ENCODE measurements around the gene ASS1.

Gene ASS1

GRCh38 chr9:130454812-130455325 lies 10.1 kb downstream of the ASS1 start (continued):
- TF ChIP-seq ZNF280C (tag by site-specific recombination; IDR thresholded peaks at IDR 0.05): 0 out of 2 replicates have a peak, but pooled peaks have one; percentile 10
- TF ChIP-seq BCL11A (tag by site-specific recombination; IDR thresholded peaks at IDR 0.05; ENCODE audit: low read depth): no peak
- TF ChIP-seq ZNF112 (tag by site-specific recombination; IDR thresholded peaks at IDR 0.05): no peak
- TF ChIP-seq ZBTB20 (tag by site-specific recombination; IDR thresholded peaks at IDR 0.05): peak; percentile 38; the same call in 1 of the 2 replicates
- no peak for TF ChIP-seq ZBTB48 (tag by site-specific recombination; IDR thresholded peaks at IDR 0.05)
- no peak for TF ChIP-seq REPIN1 (tag by site-specific recombination; IDR thresholded peaks at IDR 0.05; ENCODE audit: low read depth)
- 0 out of 2 replicates have a peak, but pooled peaks have one; percentile 27 for TF ChIP-seq ZNF571 (tag by site-specific recombination; IDR thresholded peaks at IDR 0.05)
- TF ChIP-seq ZBTB11 (tag by site-specific recombination; conservative IDR thresholded peaks at IDR 0.05; ENCODE audit: low read depth): no peak
- TF ChIP-seq ZNF600 (tag by site-specific recombination; IDR thresholded peaks at IDR 0.05): no peak
- TF ChIP-seq ZNF777 (tag by site-specific recombination; IDR thresholded peaks at IDR 0.05; ENCODE audit: borderline replicate concordance): no peak
- no peak for TF ChIP-seq ZNF121 (tag by site-specific recombination; IDR thresholded peaks at IDR 0.05)
- TF ChIP-seq ZNF561 (tag by site-specific recombination; IDR thresholded peaks at IDR 0.05; ENCODE audit: borderline replicate concordance): no peak
- TF ChIP-seq ZNF146 (tag by site-specific recombination; IDR thresholded peaks at IDR 0.05): no peak
- no peak for TF ChIP-seq ZNF747 (tag by site-specific recombination; IDR thresholded peaks at IDR 0.05)
- no peak for TF ChIP-seq ZNF792 (tag by site-specific recombination; IDR thresholded peaks at IDR 0.05)
- no peak for TF ChIP-seq YY1 (tag by site-specific recombination; IDR thresholded peaks at IDR 0.05)
- TF ChIP-seq ZNF658 (tag by site-specific recombination; IDR thresholded peaks at IDR 0.05): 0 out of 2 replicates have a peak, but pooled peaks have one; percentile 21
- no peak for TF ChIP-seq SCRT1 (tag by site-specific recombination; IDR thresholded peaks at IDR 0.05; ENCODE audit: borderline replicate concordance)
- TF ChIP-seq ZNF138 (tag by site-specific recombination; IDR thresholded peaks at IDR 0.05; ENCODE audit: borderline replicate concordance): no peak
- TF ChIP-seq ZNF391 (tag by site-specific recombination; IDR thresholded peaks at IDR 0.05; ENCODE audit: borderline replicate concordance, low read depth): no peak
- TF ChIP-seq ZNF223 (tag by site-specific recombination; IDR thresholded peaks at IDR 0.05): no peak
- no peak for TF ChIP-seq ZNF518A (tag by site-specific recombination; conservative IDR thresholded peaks at IDR 0.05; ENCODE audit: low read depth)
- no peak for TF ChIP-seq ZNF433 (tag by site-specific recombination; IDR thresholded peaks at IDR 0.05; ENCODE audit: low read depth)
- no peak for TF ChIP-seq KLF7 (tag by site-specific recombination; IDR thresholded peaks at IDR 0.05; ENCODE audit: borderline replicate concordance)
- no peak for TF ChIP-seq ZNF639 (tag by site-specific recombination; IDR thresholded peaks at IDR 0.05)
- TF ChIP-seq ZNF354C (tag by site-specific recombination; IDR thresholded peaks at IDR 0.05; ENCODE audit: borderline replicate concordance, low read depth): no peak
- no peak for TF ChIP-seq ZNF530 (tag by site-specific recombination; IDR thresholded peaks at IDR 0.05; ENCODE audit: low read depth)
